Measurements from ENCODE around the gene PTGER3.

Gene PTGER3

DNA sequence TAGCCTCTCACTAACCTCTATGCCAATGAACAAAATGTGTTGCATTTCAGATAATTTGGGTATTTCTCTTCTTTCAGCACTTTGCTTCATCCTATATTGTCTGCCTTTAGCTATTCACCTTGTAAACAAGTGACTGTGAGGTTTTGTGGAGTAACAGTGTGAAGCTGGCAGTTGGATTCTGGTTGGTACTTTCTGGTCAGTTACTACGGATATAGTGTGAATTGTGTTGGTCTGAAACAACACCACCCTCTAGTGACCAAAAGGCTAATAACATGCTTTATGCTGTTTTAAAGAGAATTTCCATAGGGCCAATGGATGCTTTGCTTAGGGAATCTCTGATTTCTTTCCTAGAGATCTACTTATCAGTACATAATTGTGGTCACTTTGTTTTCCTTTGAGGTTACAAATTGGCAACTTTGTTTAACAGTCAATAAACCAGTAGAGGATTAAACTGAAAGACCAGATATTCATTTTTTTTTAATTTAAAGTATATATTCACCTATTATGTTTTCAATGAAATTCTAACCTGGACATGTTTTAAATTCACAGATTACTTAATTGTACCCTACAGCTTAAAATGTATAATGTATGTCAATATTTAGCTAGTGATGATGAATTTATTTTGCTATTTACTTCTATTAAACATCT, 2.5 kb upstream of the PTGER3 start:
- DNase-seq = peak; percentile 61

DNA sequence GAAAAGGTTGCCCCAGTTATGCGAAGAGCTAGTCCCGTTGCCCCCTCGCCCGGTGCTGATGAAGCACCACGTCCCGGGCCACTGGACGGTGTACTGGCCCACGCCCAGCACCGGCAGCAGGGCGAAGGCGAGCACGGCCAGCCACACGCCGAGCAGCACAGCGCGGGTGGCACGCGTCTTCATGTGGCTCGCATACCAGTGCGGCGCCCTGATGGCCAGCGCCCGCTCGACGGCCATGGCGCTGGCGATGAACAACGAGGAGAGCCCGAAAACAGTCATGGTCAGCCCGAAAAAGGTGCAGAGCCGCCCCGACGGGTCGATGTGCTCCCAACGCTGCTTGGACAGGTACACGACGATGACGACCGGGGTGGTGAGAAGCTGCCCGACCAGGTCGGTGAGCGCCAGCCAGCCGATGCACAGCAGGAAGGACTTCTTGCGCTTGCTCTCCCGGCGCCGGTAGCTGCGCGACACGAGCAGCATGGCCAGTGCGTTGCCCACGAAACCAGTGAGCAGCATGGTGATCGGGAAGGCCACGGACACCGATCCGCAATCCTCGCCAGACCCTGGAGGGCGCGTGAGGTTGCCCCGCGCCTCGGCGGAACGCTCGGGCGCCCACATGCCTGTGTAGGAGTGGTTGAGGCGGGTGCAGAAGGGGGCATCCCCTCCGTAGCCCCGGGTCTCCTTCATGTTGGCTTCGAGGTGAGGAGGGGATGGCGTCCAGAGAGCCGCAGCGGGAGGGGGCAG, 553 bp downstream of the PTGER3 start:
- peak; percentile 11 for DNase-seq

DNA sequence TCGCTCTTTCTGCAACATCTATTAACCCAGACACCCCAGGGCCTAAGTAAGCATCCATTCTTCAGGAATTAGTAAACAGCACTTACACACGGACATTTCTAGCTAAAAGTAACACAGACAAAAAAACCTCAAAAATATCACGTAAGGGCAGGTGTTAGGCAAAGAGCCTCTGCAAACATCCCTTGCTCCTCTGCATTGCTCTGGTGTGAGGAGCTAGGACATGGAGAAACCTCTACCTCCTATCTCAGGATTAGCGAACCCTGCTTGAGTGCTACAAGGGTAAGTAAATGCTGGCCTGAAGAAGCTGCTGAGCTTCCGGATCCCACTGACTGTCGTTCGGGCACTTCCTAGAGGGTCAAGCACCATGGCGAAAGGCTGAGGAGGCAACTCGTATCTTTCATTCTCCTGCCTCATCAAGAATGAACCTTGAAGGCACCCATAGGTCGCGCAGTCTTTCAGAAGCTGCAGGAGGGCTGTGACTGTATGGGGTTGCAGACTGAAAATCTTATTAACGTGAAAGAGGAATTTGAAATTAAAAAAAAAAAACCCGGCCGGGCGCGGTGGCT, 2.1 kb downstream of the PTGER3 start:
- DNase-seq = no peak

DNA sequence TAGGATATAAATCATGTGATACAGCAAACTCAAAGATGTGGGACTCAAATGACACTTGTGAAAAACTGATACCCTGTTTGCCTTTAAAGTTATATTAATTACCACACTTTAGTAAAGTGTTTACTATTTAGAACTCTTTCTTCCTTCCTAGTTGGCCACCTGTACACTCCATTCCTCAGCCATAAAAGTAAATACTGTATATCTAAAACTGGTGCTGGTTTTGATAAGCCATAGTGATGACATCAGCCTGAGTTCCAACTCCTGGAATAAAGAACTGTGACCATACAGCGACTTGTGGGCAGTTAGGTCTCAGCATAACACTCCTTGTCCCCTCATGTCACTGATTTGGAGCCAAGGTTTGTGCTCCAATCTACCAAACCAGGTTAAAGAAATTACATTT, 2.8 kb downstream of the PTGER3 start:
- DNase-seq = no peak

DNA sequence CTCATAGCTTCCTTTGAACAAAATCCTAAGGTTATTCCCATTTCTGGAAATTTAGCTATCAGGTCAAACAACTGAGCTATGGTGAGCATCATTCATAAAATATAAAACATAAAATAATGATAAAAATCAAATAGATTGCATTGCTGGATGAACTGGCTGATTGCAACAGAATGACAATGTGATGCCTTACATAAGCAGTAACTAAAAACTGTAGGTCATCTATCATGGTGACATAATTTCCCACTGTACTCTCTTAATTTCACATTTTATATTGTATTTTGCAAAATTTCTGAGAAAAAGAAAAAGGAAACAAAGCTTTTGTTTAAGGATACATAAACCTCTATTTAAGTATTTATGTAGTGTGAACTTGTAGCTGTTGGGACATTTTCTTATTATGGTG, 4.6 kb downstream of the PTGER3 start:
- DNase-seq = peak; percentile 26

DNA sequence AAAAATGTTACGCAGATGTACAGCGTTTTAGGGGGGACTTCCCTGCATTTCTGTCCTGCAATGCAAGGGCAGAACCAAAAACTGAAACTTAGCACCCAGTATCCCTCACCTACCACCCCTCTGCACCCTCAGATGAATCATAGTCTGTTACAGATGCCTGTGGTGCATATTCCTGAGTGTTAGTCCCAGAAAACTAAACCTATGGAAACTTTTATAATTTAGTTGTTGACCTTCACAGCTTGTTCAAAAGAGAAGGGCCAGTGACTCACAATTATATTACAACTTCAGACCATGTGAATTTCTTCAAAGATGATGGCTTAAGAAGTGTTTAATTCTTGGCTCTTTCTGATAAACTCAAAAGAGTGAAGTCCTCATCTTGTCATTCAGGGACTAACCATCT, 5.8 kb downstream of the PTGER3 start:
- no peak for DNase-seq

DNA sequence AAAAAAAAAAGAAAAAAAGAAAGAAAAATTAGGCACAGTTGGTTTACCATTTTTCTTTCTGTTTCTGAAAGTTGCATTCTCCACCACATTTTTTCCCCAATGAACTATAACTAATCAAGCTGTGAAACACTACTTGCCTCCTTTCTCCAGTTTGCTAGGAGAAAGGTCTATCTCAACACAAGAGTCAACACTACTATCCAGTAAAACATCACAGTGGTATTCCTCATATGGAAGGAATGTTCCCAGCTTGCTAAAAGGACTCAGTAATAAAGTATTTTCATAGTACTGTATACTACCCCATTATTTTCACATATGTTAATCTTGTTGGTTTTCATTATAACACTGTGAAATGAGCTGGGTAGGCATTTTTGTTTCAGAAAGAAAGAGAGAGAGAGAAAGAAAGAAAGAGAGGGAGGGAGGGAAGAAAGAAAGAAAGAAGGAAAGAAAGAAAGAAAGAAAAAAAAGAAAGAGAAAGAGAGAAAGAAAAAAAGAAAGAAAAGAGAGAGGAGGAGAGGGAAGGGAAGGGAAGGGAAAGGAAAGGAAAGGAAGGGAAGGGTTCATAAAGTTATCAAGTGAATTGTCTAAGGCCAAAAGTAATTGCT, 7.9 kb downstream of the PTGER3 start:
- DNase-seq = no peak

DNA sequence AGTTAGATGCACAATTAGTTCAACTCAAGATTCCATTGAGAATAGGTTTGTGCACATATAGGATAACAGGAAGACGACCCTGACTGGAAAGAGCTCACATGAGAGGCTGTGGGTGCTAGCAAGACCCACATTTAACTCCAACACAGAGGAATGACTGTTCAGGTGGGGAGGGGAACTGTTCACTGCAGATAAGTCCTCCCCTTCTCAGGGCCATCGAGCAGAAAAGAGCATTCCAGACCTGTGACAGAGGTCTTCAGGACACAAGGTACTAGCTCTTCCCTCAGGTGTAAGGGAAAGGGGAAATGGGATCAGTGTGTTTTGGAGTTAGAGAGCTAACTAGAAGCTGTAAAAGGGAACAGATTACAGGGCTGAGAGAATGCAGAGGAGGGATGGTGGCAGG, 8.7 kb downstream of the PTGER3 start:
- DNase-seq = no peak

DNA sequence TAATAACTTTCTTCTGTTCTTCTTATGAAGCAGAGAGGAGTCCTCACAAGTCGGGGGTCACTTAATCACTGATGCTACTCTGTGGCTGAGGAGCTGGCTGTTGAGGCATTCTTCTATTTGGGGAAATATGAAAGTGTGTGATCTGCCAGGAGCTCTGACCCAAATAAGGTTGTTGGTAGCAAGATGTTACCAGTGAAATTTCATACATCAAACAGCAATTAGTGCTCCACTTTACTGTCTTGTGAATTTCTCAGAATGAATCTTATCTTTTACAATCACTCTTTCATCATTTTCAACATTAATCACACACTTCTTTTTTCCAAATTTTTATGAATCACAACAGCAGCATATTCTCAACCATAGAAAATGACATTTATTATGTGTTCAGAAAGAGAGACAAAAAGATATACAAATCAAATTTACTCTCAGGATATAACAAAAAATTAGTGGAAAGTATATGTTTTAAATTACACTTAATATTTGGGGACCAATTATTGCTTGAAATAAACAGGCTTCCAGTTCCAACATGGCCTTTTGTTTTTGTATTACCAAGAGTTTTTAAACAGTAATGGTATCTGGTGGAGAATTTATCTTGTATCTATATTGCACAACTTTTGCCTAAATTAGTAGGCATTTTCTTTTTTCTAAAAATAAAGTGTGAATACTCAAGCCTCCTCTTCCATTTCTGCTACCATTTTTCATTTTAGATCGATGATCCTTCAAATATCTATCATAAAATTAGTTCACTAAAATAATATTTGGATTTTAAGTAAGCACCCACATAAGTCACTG, 9.6 kb downstream of the PTGER3 start:
- no peak for DNase-seq

DNA sequence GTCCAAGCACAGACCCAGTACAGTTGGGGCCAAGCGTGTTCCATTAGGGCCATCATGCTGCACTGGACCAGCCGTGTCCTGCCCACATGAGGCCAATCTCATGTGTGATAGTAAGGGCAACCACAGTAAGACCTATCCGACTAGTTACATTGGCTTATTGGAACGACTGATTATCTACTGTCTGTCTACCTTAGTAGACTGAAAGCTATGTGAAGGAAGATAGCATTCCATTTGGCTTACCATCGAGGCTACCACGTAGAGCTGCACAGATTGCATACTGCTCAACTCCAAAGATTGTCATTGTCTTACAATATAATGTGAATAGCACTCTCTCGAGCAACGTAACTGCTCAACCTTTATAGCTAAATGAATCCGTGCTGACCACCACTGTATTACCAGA, 10.6 kb downstream of the PTGER3 start:
- DNase-seq = no peak

DNA sequence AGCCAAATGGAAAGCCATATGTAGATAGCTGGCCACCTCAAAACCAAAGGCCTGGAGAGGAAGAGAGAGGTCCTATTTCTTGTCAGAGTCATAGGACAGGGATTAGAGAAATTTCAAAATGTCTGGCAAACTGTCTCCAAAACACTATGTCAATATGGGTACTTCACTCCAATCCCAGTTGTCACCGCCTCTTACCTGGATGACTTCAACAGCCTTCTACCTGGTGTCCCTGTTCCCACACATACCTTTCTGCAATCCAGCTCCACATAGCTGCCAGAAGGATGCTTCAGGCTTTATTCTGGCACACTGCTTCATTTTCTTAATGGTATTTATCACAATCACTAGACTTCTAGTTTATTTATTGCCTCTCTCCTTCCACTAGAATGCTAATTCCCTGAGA, 14.5 kb downstream of the PTGER3 start:
- DNase-seq = no peak

DNA sequence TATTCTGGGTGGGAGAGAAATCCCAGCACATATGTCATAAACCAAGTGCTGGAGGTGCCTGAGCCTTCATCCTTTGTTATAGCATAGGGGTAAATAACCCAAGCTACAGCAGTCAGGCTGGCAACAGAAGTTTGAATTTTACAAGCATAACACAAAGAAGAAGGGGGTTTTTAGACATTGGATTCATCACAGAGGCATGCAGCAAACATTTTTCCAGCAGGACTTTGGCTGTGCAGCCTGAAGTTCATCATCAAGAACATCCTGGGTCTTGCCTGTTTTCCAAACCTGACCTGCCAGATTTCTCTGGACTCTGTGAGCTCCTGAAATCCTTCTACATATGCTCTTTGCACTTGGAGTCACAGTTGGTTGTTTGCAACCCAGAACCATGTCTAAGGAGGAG, 16.2 kb downstream of the PTGER3 start:
- no peak for DNase-seq

DNA sequence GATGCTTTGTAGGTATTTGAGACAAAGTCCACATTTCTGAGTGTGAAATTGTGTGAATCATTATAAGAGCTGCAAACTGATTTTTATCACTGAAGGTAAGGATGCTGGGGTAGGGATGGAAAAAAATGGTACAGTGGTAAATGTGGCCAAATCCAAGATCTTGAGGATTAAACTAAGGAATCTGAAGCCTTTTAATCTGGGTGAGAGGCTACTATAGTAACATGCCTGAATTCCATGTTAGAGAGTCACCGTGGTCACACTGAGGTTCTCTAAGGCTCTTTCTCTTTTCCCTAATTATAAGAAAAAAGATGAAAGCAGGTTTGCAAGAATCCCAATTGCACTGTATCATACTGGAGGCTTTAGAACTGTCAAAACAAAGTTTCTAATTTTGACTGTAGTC, 17.6 kb downstream of the PTGER3 start:
- no peak for DNase-seq

DNA sequence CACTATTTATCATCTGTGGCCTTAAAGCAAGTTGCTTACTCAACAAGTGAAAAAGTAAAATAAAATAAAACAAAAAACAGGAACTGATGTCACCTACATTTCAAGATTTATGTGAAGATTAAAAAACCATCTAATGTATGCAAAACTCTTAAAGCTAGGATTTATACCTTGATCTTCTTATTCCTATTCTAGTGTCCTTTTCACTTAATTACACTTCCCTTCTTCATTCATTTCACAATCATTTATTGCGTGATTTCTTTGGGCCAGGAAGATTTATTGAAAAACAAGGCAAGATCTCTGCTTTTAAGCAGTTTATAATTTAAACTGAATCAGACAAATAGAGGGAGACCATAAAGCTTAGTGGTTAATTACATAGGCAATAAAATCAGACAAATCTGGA, 18.6 kb downstream of the PTGER3 start:
- no peak for DNase-seq

DNA sequence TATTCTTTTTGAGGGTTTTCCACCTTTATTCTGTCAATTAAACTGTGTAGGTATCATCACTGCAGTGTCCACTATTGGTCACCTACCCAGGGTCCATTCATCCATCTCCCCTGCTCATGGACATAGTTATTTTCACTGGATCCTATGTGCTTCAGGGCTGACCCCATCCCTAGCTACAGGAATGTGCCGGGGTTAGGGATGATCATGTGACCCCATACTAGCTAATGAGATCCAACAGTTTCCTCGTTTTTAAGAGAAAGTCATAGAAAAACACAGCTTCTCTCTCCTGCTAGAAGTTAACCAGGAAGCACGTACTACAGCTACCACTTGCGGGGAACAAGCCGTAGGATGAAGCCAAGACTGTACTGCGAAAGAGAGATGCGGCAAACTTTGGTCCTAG, 19.6 kb downstream of the PTGER3 start:
- no peak for DNase-seq

DNA sequence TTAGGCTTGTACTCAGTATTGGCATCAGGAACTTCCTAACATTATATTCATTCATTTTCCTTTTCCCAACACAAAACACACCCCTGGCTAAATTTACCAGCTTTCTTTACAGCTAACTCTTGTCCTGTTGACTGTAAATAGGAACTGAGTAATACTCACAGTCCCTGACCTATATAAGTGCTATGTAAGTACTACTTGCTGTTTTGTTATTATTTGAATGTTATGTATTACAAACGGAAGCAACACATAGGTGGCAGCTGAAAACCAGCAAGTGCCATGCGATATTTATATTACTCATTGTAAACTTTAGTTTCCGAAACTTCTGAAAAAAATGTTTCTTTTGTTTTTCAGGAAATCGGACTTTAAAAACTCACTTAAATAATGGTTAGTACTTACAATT, 21.5 kb downstream of the PTGER3 start:
- no peak for DNase-seq

DNA sequence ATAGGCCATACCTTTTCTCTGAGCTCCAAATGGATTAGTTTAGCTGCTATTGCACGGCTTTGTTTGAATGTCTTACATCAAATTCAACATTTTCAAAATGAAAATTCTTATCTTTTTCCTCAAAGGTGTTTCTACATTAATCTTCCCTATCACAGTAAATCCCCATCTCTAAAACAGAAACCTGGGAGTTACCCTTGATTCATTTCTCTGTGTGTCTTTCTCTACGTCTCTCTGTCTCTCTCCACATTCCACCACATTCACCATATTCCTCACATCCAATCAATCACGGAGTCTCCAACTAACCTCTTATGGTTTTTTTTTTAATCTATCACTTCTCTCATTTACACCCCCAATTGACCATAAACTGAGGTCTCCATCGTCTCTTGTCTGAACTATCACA, 24.1 kb downstream of the PTGER3 start:
- DNase-seq = no peak

DNA sequence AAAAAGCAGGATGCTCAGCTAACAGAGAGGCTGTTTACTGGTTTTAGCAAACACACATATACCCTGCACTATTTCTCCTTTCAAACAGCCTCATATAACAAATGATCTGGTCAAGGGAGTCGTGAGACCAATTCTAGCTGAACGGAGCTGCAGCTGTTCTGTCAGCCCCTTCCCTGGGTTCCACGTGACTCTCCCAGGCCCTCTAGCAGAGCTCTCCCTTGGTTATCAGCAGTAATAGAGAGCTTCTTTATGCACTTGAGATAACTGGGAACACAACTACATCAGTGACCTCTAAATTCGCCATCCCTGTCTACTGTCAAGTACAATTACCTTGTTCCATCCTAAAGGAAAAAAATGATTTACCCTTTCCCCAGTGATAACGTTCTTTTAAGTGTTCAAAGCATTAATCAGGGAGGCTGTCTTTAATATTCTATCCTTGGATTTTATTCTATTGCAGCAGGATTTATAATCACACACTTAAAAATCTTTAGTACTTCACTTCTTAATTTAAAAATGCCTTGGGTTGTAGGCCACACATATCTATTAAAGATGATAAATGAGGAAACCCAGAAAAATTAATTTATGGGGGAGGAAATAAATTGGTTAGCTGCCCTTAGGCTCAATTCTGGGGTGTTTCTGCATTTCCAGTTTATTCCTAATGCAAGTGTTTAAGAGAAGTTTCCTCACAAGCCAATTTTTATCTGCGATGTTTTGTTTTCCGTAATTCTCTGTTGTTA, 28.2 kb downstream of the PTGER3 start:
- no peak for DNase-seq

DNA sequence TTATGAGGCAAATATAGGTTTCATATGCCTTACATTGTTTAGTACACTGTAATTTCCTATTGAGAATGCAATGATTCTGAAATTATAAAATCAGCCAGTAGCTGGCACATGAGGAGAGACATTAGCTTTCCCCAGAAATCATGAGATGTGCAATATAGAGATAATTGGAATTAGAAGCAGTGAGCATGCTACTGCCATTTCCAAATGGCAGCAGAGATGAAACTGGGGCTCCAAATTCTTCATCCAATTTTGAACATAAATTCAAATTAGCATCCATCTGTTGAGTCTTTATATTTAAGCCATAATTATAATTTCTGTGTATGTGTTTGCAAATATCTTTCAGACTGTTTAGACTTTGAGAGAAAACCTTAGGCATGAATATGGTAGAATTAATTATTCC, 28.8 kb downstream of the PTGER3 start:
- DNase-seq = no peak

DNA sequence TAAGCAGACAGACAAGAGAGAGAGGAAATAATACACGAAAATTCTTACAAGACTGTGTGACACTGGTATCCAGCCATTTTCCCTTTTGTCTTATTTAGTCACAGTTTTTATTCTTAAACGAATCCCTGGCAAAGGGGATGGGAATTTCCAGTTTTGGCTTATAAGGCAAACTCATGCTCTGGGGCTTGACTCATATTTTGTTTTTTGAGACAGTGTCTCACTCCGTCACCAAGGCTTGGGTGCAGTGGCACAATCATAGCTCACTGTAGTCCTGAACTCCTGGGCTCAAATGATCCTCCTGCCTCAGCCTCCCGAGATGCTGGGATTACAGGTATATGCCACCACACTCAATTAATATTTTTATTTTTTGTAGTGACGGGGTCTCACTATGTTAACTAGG, 31.9 kb downstream of the PTGER3 start:
- no peak for DNase-seq

DNA sequence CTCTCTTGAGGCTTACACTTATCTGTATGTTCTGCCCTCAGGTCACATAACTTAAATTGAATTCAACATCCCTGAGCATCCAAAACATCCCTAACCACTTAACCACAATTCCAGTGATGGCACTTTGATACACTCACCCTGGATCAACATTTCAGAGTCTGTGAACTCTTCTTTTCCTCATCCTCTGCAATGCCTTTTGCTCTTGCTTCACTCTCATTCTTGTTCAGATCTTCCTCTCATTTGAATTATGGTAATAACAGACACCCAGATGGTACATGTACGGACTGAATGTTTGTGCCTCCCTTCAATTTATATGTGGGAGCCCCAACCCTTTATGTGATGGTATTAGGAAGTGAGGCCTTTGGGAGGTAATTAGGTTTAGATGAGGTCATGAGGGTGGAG, 33.4 kb downstream of the PTGER3 start:
- DNase-seq = no peak

DNA sequence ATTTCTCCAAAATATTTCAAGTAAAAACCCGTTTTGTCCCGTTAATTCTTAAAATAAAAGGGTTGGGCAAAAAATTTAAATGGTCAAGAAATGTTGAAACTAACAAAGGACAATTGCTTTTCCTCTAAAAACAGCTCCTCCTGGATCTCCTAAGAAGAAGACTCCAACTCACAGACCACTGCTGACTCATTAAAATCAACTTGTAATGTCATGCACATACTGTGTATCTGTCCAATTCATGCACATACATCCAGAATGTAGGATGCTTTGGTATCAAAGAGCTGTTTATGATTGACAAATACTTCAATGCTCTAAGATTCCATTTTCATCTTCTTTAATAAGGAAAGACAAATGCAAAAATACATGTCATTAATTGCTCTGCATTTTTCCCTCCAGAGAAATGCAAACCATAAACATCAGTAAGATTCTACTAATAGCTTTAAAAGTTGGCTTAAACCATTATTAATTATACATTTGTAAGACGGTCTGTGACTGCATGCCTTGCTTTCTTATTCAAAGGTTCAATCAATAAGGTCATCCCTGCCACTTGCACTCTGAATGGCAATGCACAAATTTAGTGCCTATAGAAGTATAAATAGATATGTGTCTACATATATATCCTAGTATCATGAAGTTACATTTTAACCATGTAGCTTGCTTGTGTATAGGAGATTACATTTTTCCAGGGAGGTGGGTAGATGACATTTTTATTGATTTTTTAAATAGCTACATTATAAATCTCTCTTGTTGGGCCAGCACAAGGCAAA, 44.7 kb downstream of the PTGER3 start:
- DNase-seq = no peak

Data from inflammatory macrophage treated with lipopolysaccharide for 4 hours (primary cell).